Measurements from ENCODE around the gene RUNX1.

The RUNX1 gene

DNA sequence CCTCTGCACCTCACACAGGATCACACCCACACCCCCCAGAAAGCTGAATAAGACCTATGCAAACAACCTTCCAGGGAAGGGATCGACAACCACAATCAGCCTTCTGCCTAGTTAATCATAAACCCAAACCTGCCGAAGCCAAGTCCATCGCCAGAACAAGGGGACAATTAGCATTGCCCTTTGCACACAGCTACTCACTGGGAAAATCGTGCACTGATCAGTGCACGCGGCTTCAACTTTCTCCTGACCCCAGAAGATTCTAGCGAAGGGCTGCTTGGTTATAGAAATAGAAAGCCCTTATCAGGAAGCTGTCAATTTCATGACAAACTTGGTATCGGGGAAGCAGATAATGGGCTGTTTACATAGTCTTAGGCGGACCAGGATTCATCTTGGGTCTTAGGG, 29.5 kb downstream of the RUNX1 start:
- ATAC-seq (ENCODE audit: low read depth), result no peak
- TF ChIP-seq, protein P1, sequence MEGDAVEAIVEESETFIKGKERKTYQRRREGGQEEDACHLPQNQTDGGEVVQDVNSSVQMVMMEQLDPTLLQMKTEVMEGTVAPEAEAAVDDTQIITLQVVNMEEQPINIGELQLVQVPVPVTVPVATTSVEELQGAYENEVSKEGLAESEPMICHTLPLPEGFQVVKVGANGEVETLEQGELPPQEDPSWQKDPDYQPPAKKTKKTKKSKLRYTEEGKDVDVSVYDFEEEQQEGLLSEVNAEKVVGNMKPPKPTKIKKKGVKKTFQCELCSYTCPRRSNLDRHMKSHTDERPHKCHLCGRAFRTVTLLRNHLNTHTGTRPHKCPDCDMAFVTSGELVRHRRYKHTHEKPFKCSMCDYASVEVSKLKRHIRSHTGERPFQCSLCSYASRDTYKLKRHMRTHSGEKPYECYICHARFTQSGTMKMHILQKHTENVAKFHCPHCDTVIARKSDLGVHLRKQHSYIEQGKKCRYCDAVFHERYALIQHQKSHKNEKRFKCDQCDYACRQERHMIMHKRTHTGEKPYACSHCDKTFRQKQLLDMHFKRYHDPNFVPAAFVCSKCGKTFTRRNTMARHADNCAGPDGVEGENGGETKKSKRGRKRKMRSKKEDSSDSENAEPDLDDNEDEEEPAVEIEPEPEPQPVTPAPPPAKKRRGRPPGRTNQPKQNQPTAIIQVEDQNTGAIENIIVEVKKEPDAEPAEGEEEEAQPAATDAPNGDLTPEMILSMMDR (IDR thresholded peaks at IDR 0.05; ENCODE audit: poor library complexity, severe bottlenecking), result no peak
- Histone ChIP-seq H3K36me3 (ENCODE audit: low read depth) (no peaks in the 10 kb centered on the region), H3K9me3 (ENCODE audit: severe bottlenecking) (no peaks in the 10 kb centered on the region), H3K4me3 (ENCODE audit: severe bottlenecking) (no peak overlapping the region), H3K27ac (ENCODE audit: poor library complexity, severe bottlenecking) (no peak overlapping the region), H3K4me1 (ENCODE audit: insufficient read depth, poor library complexity, severe bottlenecking) (no peaks in the 10 kb centered on the region), H3K27me3 (ENCODE audit: insufficient read depth, poor library complexity, severe bottlenecking) (no peaks in the 10 kb centered on the region)
- DNase-seq (ENCODE audit: low spot score), result no peak

DNA sequence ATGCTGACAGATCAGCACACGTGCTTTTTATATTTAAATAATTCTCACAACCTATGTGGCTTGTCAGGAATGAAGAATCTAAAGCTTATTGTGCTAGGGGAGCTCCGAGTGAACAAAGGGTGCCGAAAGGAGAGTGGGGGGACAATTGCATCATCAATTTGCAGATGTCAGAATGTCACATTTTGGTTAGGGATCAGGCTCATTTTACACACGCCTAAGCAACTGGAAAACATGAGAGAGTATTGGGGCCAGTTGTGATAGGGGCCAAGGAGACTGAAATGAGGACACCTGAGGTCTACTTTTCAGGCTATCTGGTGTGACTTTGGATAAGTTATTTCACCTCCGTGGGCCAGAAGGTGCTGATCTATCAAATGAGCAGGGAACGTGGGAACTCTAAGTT, 31.8 kb downstream of the RUNX1 start:
- TF ChIP-seq, protein P1 (IDR thresholded peaks at IDR 0.05; ENCODE audit: poor library complexity, severe bottlenecking), result no peak
- ATAC-seq (ENCODE audit: low read depth) (no peak), DNase-seq (ENCODE audit: low spot score) (no peak)
- Histone ChIP-seq H3K27ac (ENCODE audit: poor library complexity, severe bottlenecking) (no peak overlapping the region), H3K27me3 (ENCODE audit: insufficient read depth, poor library complexity, severe bottlenecking) (no peaks in the 10 kb centered on the region), H3K9me3 (ENCODE audit: severe bottlenecking) (no peaks in the 10 kb centered on the region), H3K4me3 (ENCODE audit: severe bottlenecking) (no peak overlapping the region), H3K36me3 (ENCODE audit: low read depth) (no peaks in the 10 kb centered on the region), H3K4me1 (ENCODE audit: insufficient read depth, poor library complexity, severe bottlenecking) (peaks cover 4% of the 10 kb centered on the region)

DNA sequence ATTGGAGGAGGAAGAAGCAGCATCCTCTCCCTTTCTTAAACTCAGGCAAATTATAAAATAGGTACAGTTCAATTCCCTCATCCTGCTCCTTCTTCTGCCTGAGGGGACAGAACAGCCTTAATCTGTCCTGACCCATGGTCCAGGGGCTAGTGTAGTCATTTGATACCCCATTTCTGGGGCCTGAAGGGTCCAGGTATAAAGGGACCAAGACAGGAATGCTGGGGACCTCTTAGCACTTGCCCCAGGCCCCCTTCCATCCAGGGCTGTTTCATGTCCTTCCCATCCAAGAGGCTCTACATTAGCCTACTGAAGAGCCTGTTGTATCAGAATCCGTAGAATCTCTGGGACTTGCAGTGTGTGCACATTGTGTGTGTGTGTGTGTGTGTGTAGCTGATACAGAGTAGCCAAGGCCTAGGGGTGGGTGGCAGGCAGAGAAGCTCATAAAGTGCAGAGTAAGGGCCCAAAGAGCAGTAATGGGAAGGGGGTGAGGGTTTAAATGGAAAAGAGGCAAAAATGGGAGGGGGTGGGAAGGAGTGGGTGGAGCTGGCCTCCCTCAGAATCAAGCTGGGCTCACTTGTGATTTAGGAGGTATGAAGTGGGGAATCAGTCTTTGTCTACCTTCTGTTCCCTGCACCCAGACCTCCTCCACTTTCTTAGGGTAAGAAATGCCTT, 32.4 kb downstream of the RUNX1 start:
- Histone ChIP-seq H3K4me1 (ENCODE audit: insufficient read depth, poor library complexity, severe bottlenecking) (peaks cover 4% of the 10 kb centered on the region), H3K36me3 (ENCODE audit: low read depth) (no peaks in the 10 kb centered on the region), H3K4me3 (ENCODE audit: severe bottlenecking) (no peak overlapping the region), H3K27ac (ENCODE audit: poor library complexity, severe bottlenecking) (no peak overlapping the region), H3K9me3 (ENCODE audit: severe bottlenecking) (no peaks in the 10 kb centered on the region), H3K27me3 (ENCODE audit: insufficient read depth, poor library complexity, severe bottlenecking) (no peaks in the 10 kb centered on the region)
- no peak for DNase-seq (ENCODE audit: low spot score)
- TF ChIP-seq, protein P1 (IDR thresholded peaks at IDR 0.05; ENCODE audit: poor library complexity, severe bottlenecking), result no peak
- ATAC-seq (ENCODE audit: low read depth), result no peak

DNA sequence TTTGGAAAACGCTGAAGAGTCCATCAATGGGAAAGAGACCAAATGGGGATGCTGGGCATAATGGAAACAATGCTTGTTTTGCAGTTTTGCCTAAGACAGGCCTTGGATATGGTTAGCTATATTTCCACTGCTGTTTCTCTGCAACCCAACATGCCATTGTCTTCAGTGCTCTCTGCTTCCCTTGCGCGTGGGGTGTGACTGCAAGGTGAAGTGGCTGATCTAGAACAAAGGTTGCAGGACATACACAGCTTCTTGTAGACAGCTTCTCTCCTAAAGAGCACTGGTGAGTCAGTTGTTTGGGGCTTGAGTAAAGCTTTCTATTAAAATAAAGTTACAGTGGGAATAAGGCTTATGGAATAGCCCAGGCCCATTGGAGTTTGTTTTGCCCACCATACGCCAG, 33.0 kb downstream of the RUNX1 start:
- Histone ChIP-seq H3K4me3 (ENCODE audit: severe bottlenecking) (no peak overlapping the region), H3K9me3 (ENCODE audit: severe bottlenecking) (no peaks in the 10 kb centered on the region), H3K27ac (ENCODE audit: poor library complexity, severe bottlenecking) (no peak overlapping the region), H3K27me3 (ENCODE audit: insufficient read depth, poor library complexity, severe bottlenecking) (no peaks in the 10 kb centered on the region), H3K36me3 (ENCODE audit: low read depth) (no peaks in the 10 kb centered on the region), H3K4me1 (ENCODE audit: insufficient read depth, poor library complexity, severe bottlenecking) (peaks cover 4% of the 10 kb centered on the region)
- TF ChIP-seq, protein P1 (IDR thresholded peaks at IDR 0.05; ENCODE audit: poor library complexity, severe bottlenecking), result no peak
- no peak for ATAC-seq (ENCODE audit: low read depth)
- DNase-seq (ENCODE audit: low spot score), result no peak

DNA sequence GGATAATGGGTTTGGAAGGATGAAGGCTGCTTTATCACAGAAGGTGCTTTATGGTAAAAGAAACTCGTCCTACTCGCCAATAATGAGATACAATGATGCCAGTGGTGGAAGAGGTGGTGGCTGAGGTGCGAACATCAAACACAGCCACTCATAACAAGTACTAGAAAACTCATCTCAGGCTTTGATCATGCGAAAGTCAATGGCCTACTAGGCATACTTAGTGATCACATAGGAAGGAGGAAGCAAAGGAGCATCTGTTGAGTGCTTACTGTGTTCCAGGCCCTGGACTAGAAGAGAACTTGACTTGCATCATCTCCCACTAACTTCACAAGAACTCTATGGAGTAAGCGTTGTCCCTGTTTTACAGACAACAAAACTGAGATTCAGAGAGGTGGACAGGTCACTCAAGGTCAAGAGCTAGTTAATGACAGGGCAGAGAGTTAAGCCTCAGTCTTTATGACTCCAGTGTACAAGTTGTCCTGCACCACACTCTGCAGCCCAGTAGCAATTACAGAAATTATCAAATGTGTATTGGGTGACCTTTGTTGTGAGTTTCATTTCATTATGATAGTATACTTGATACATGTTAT, 33.6 kb downstream of the RUNX1 start:
- DNase-seq (ENCODE audit: low spot score) (no peak), ATAC-seq (ENCODE audit: low read depth) (no peak)
- H3K9me3 ChIP-seq (ENCODE audit: severe bottlenecking), result no peaks in the 10 kb centered on the region
- no peak overlapping the region for H3K27ac ChIP-seq (ENCODE audit: poor library complexity, severe bottlenecking)
- TF ChIP-seq, protein P1 (IDR thresholded peaks at IDR 0.05; ENCODE audit: poor library complexity, severe bottlenecking), result no peak
- H3K27me3 ChIP-seq (ENCODE audit: insufficient read depth, poor library complexity, severe bottlenecking), result no peaks in the 10 kb centered on the region
- H3K4me3 ChIP-seq (ENCODE audit: severe bottlenecking), result no peak overlapping the region
- no peaks in the 10 kb centered on the region for H3K36me3 ChIP-seq (ENCODE audit: low read depth)
- H3K4me1 ChIP-seq (ENCODE audit: insufficient read depth, poor library complexity, severe bottlenecking), result peaks cover 4% of the 10 kb centered on the region

Data from RWPE2 (cell line).